GM21825 (cell line): ENCODE measurements around the gene CCDC121.

Source experiments
- ATAC-seq: cut with Tn5 transposase; IDR thresholded peaks from one replicate; pipeline ENCODE4 v1.9.1; 2021; ENCODE audit warnings: mild to moderate bottlenecking, moderate library complexity; ENCODE audit not compliant: unreplicated experiment

The CCDC121 gene

DNA sequence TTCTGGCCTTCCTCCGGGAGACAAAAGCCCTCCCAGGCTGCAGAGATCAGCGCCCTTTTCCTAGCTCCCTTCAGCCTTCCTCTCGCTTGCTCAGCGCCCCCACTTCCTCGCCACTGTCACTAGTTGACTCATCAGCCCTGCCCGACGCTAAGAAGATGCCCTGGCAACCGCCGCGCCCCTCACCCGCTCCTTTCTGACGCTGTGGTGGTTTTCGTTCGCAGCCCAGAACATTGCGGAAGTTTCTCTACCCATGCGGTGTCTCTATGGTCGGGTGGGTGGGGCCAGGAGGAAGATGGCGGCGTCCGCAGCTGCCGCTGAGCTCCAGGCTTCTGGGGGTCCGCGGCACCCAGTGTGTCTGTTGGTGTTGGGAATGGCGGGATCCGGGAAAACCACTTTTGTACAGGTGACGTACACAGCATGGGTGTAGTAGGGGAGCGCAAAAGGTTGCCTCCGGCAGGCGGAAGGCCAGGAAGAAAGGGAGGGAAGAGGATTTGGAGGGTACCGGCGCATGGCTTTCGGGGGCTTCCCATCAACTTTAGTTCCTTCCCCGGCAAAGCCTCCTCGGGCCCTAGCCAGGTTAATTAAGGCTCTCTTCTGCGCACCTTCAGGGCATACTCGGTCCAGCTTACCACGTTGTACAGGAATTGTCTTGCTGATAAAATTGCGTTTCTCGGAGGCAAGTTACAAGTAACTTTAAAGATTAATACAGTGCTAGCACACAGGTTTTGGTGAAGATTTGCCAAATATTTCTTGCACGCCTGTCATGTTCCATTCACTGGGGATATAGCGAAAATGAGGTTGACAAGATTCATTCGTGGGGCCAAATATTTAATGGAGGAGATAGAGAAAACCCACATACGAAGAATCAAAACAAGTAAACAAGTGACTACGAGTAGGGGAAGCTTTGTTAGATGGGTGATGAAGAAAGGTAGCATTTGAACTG lies at the start of gene CCDC121, which contains the start of gene GPN1:
CCDC121 (minus strand) TSS at position 246 of the 943 bp plus-strand sequence. CDS start 1,213 bp downstream, outside the sequence.
GPN1 (plus strand) TSS at position 284 of the 943 bp plus-strand sequence; CDS start at position 293, 9 bp downstream.
- ATAC-seq, result peak; percentile 98

DNA sequence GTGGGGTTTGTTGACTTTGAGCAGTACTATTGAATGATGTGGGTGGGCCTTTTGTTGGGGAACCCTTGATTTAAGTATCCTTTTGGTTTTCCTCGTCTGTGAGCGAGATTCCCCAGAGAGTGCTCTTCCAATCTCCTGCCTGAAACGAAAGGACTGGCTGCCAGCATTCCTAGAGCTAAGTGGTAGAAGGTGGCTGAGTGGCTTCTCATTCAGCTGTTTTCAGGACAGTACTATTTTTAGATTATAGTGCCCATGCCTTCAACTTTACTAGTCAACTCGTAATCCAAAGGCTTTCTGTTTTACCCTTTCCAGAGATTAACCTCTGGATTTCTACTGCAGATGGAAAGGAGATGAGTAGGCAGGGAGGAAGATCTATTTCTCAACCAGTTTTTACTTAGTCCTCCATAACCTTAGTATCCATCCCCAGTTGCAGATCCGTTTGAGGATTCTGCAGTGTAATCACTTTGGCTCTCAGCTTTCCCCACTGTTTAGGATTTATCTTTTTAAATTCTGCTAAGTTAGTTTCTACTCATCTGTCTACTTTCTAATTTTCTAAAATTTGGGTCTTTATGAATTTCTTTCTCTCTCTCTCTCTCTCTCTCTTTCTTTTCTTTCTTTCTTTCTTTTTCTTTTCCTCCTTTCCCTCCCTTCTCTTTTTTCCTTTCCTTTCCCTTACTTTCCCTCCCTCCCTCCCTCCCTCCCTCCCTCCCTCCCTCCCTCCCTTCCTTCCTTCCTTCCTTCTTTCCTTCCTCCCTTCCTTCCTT lies 44.1 kb upstream of the CCDC121 start:
- ATAC-seq, result no peak

- ATAC-seq, result no peak
Observed at GRCh38 chr2:27671235-27671634, 42.4 kb upstream of the CCDC121 start.

- ATAC-seq, result no peak
Observed at GRCh38 chr2:27667446-27667845, 38.6 kb upstream of the CCDC121 start.

GRCh38 chr2:27664622-27665363 lies 36.0 kb upstream of the CCDC121 start:
- ATAC-seq, result no peak

DNA sequence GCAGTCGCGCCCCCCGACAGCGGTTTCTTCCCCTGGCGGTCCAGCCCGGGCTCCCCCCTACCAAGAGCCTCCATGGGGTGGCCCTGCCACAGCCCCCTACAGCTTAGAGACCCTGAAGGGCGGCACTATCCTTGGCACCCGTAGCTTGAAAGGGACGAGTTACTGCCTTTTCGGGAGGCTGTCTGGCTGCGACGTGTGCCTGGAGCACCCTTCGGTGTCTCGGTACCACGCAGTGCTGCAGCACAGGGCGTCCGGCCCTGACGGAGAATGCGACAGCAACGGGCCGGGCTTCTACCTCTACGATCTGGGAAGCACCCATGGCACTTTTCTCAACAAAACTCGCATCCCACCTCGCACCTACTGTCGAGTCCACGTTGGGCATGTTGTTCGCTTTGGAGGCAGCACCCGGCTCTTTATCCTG lies 35.4 kb upstream of the CCDC121 start:
- ATAC-seq, result peak; percentile 9

DNA sequence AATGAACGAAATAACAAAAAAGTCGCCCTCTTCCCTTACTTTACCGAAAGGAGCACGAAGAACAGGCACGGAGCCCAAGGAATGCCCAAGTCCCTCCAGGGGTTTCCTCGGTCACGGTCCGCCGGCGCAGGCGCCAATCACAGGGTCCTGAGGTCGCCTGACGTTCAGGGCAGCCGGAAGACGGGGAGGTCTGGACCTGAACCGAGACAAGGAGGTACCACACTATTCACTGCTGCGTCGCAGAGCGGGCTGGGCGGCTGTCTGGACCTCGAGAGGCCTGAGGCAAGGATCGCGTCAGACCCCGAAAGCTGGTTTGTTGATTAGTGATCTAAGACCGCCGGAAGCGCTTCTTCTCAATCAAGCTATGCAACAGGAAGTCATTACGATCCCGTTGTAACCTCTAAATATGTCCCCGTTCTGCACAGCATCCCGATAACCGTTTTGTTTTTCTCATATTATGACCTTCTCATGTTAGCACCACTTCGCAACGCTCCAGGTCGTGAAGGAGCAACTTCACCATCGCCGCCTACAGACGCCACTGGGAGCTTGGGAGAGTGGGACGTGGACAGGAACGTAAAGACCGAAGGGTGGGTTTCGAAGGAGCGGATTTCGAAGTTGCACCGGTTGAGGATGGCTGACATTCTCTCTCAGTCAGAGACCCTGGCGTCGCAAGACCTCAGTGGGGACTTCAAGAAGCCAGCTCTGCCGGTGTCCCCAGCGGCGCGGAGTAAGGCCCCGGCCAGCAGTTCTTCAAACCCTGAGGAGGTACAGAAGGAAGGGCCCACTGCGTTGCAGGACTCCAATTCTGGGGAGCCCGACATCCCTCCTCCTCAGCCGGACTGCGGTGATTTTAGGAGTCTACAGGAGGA lies 34.7 kb upstream of the CCDC121 start, which contains the start of the genes SLC4A1AP and SUPT7L:
SLC4A1AP (plus strand) TSS at position 605 of the 869 bp plus-strand sequence; CDS start at position 631, 26 bp downstream.
SUPT7L (minus strand) TSS at position 330 of the 869 bp plus-strand sequence. CDS start 1,422 bp downstream, outside the sequence.
- peak; percentile 58 for ATAC-seq

GRCh38 chr2:27661371-27661770 lies 32.6 kb upstream of the CCDC121 start:
- no peak for ATAC-seq

- no peak for ATAC-seq
Observed at GRCh38 chr2:27655155-27655951, 26.5 kb upstream of the CCDC121 start.

- ATAC-seq, result no peak
Observed at GRCh38 chr2:27653397-27653796, 24.6 kb upstream of the CCDC121 start.

GRCh38 chr2:27652790-27653189 lies 24.0 kb upstream of the CCDC121 start:
- no peak for ATAC-seq

GRCh38 chr2:27652341-27652740 lies 23.5 kb upstream of the CCDC121 start:
- ATAC-seq, result no peak

DNA sequence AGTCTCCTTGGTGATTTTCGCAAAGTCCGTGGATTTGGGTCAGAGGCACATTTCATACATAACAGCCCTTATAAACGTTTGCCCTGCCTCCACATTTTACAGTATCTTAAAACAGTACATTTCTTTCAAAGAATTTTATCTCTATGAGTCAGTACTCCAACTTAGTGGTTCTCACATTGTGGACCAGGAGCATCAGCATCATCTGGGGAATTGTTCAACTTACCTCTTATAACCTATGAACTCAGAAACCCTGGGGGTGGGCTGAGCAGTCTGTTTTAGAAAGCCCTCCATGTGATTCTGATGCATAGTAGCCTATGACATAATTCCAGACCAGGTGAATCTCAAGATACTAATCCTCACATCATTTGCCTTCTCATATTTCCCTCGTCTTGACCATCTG lies 22.2 kb upstream of the CCDC121 start:
- no peak for ATAC-seq

- no peak for ATAC-seq
Observed at GRCh38 chr2:27647737-27648136, 18.9 kb upstream of the CCDC121 start.

GRCh38 chr2:27647289-27647688 lies 18.5 kb upstream of the CCDC121 start:
- no peak for ATAC-seq

DNA sequence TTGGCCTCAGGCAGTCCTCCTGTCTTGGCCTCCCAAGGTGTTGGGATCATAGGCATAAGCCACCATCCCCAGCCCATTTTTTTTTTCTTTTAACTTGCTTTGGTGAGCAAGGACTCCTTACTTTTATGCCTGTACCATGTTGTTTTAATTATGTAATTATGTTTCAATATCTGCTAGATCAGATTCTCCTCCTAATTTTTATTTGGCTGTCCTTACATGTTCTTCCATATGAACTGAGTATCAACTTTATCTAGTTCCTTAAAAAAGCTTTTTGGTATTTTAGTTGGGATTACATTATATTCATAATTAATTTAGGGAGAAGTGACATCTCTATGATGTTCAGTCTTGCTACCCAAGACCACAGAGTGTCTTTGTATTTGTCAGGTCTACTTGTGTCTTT lies 16.4 kb upstream of the CCDC121 start:
- no peak for ATAC-seq

DNA sequence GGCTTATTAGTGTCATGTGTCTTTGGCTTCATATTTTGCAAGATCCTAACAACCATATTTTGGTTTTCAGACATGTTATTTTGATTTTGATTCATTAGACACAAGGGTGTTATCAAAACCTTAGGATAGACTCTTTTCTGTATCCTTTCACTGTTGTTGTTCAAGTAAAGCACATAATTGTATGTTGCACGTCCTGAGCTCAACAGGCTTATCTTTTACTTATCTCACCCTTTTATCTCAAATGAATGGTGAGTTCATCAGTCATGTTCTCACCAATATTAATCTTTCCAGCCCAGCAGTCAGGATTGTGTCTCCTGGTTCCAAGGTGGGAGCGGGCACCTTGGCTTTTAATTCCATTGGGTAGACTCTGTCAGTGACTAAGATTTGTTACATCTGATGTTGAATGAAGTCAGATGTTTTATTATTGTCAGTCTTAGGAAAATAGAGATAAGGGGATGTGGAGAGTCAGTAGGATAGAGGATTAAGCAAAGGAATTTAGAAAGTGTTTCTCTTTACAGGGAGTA lies 12.0 kb upstream of the CCDC121 start:
- no peak for ATAC-seq

DNA sequence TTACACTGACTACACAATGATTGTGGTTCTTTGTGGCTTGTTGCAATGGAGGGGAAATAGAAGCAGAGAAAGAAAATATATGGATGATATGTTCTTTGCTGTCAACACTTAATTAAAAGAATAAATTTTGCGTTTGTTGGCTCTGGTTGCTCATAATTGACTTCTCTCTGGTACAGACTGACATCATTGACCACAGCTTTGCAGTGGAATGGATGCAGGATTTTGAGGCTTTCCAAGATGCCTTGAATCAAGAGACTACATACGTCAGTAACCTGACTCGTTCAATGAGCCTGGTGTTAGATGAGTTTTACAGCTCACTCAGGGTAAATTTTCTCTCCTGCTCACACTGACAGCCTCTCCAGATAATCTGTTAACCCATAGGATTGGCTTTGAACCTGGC lies 9.9 kb upstream of the CCDC121 start:
- ATAC-seq, result no peak
